ENCODE results near the gene CDAN1.

The CDAN1 gene

GRCh38 chr15:42696626-42697025, 40.3 kb downstream of the CDAN1 start:
- Histone ChIP-seq H3K27me3 (ENCODE audit: control insufficient read depth, insufficient read depth, low read length) (no peaks in the 10 kb centered on the region), H3K9me3 (ENCODE audit: control insufficient read depth, insufficient read depth, low read length) (no peaks in the 10 kb centered on the region), H3K36me3 (ENCODE audit: control insufficient read depth, insufficient read depth, low read length) (peaks cover 8% of the 10 kb centered on the region), H3K9ac (ENCODE audit: low read depth, low read length) (no peak overlapping the region), H3K4me3 (ENCODE audit: low read depth, low read length) (no peak overlapping the region), H3K4me1 (ENCODE audit: control insufficient read depth, insufficient read depth, low read length) (no peaks in the 10 kb centered on the region)

- Histone ChIP-seq H3K4me1 (ENCODE audit: control insufficient read depth, insufficient read depth, low read length) (no peaks in the 10 kb centered on the region), H3K36me3 (ENCODE audit: control insufficient read depth, insufficient read depth, low read length) (peaks cover 8% of the 10 kb centered on the region), H3K9ac (ENCODE audit: low read depth, low read length) (no peak overlapping the region), H3K27me3 (ENCODE audit: control insufficient read depth, insufficient read depth, low read length) (no peaks in the 10 kb centered on the region), H3K9me3 (ENCODE audit: control insufficient read depth, insufficient read depth, low read length) (no peaks in the 10 kb centered on the region), H3K4me3 (ENCODE audit: low read depth, low read length) (no peak overlapping the region)
Observed at GRCh38 chr15:42695527-42696071, 41.3 kb downstream of the CDAN1 start.

GRCh38 chr15:42694398-42694797, 42.5 kb downstream of the CDAN1 start:
- Histone ChIP-seq H3K4me1 (ENCODE audit: control insufficient read depth, insufficient read depth, low read length) (no peaks in the 10 kb centered on the region), H3K9me3 (ENCODE audit: control insufficient read depth, insufficient read depth, low read length) (no peaks in the 10 kb centered on the region), H3K27me3 (ENCODE audit: control insufficient read depth, insufficient read depth, low read length) (no peaks in the 10 kb centered on the region), H3K4me3 (ENCODE audit: low read depth, low read length) (no peak overlapping the region), H3K9ac (ENCODE audit: low read depth, low read length) (no peak overlapping the region), H3K36me3 (ENCODE audit: control insufficient read depth, insufficient read depth, low read length) (peaks cover 8% of the 10 kb centered on the region)

GRCh38 chr15:42693942-42694341, 43.0 kb downstream of the CDAN1 start:
- Histone ChIP-seq H3K9me3 (ENCODE audit: control insufficient read depth, insufficient read depth, low read length) (no peaks in the 10 kb centered on the region), H3K4me3 (ENCODE audit: low read depth, low read length) (no peak overlapping the region), H3K36me3 (ENCODE audit: control insufficient read depth, insufficient read depth, low read length) (peaks cover 8% of the 10 kb centered on the region), H3K9ac (ENCODE audit: low read depth, low read length) (no peak overlapping the region), H3K4me1 (ENCODE audit: control insufficient read depth, insufficient read depth, low read length) (no peaks in the 10 kb centered on the region), H3K27me3 (ENCODE audit: control insufficient read depth, insufficient read depth, low read length) (no peaks in the 10 kb centered on the region)

GRCh38 chr15:42693496-42693895, 43.4 kb downstream of the CDAN1 start:
- peaks cover 8% of the 10 kb centered on the region for H3K36me3 ChIP-seq (ENCODE audit: control insufficient read depth, insufficient read depth, low read length)
- H3K27me3 ChIP-seq (ENCODE audit: control insufficient read depth, insufficient read depth, low read length), result no peaks in the 10 kb centered on the region
- H3K9ac ChIP-seq (ENCODE audit: low read depth, low read length), result no peak overlapping the region
- H3K4me1 ChIP-seq (ENCODE audit: control insufficient read depth, insufficient read depth, low read length), result no peaks in the 10 kb centered on the region
- no peak overlapping the region for H3K4me3 ChIP-seq (ENCODE audit: low read depth, low read length)
- H3K9me3 ChIP-seq (ENCODE audit: control insufficient read depth, insufficient read depth, low read length), result no peaks in the 10 kb centered on the region

- Histone ChIP-seq H3K9me3 (ENCODE audit: control insufficient read depth, insufficient read depth, low read length) (no peaks in the 10 kb centered on the region), H3K9ac (ENCODE audit: low read depth, low read length) (no peak overlapping the region), H3K4me3 (ENCODE audit: low read depth, low read length) (no peak overlapping the region), H3K36me3 (ENCODE audit: control insufficient read depth, insufficient read depth, low read length) (peaks cover 8% of the 10 kb centered on the region), H3K27me3 (ENCODE audit: control insufficient read depth, insufficient read depth, low read length) (no peaks in the 10 kb centered on the region), H3K4me1 (ENCODE audit: control insufficient read depth, insufficient read depth, low read length) (no peaks in the 10 kb centered on the region)
Observed at GRCh38 chr15:42692997-42693396, 43.9 kb downstream of the CDAN1 start.

- peaks cover 8% of the 10 kb centered on the region for H3K36me3 ChIP-seq (ENCODE audit: control insufficient read depth, insufficient read depth, low read length)
- no peak overlapping the region for H3K9ac ChIP-seq (ENCODE audit: low read depth, low read length)
- no peaks in the 10 kb centered on the region for H3K27me3 ChIP-seq (ENCODE audit: control insufficient read depth, insufficient read depth, low read length)
- H3K4me1 ChIP-seq (ENCODE audit: control insufficient read depth, insufficient read depth, low read length), result no peaks in the 10 kb centered on the region
- H3K4me3 ChIP-seq (ENCODE audit: low read depth, low read length), result no peak overlapping the region
- H3K9me3 ChIP-seq (ENCODE audit: control insufficient read depth, insufficient read depth, low read length), result no peaks in the 10 kb centered on the region
Observed at GRCh38 chr15:42692536-42692935, 44.4 kb downstream of the CDAN1 start.

- H3K27me3 ChIP-seq (ENCODE audit: control insufficient read depth, insufficient read depth, low read length), result no peaks in the 10 kb centered on the region
- H3K4me3 ChIP-seq (ENCODE audit: low read depth, low read length), result no peak overlapping the region
- H3K9me3 ChIP-seq (ENCODE audit: control insufficient read depth, insufficient read depth, low read length), result no peaks in the 10 kb centered on the region
- H3K4me1 ChIP-seq (ENCODE audit: control insufficient read depth, insufficient read depth, low read length), result no peaks in the 10 kb centered on the region
- H3K9ac ChIP-seq (ENCODE audit: low read depth, low read length), result no peak overlapping the region
- peaks cover 8% of the 10 kb centered on the region for H3K36me3 ChIP-seq (ENCODE audit: control insufficient read depth, insufficient read depth, low read length)
Observed at GRCh38 chr15:42691770-42692169, 45.2 kb downstream of the CDAN1 start.

GRCh38 chr15:42691308-42691707, 45.6 kb downstream of the CDAN1 start:
- Histone ChIP-seq H3K4me3 (ENCODE audit: low read depth, low read length) (no peak overlapping the region), H3K27me3 (ENCODE audit: control insufficient read depth, insufficient read depth, low read length) (no peaks in the 10 kb centered on the region), H3K36me3 (ENCODE audit: control insufficient read depth, insufficient read depth, low read length) (peaks cover 8% of the 10 kb centered on the region), H3K9me3 (ENCODE audit: control insufficient read depth, insufficient read depth, low read length) (no peaks in the 10 kb centered on the region), H3K4me1 (ENCODE audit: control insufficient read depth, insufficient read depth, low read length) (no peaks in the 10 kb centered on the region), H3K9ac (ENCODE audit: low read depth, low read length) (no peak overlapping the region)

GRCh38 chr15:42688301-42688700, 48.6 kb downstream of the CDAN1 start:
- Histone ChIP-seq H3K27me3 (ENCODE audit: control insufficient read depth, insufficient read depth, low read length) (no peaks in the 10 kb centered on the region), H3K4me1 (ENCODE audit: control insufficient read depth, insufficient read depth, low read length) (no peaks in the 10 kb centered on the region), H3K4me3 (ENCODE audit: low read depth, low read length) (no peak overlapping the region), H3K36me3 (ENCODE audit: control insufficient read depth, insufficient read depth, low read length) (peaks cover 4% of the 10 kb centered on the region), H3K9me3 (ENCODE audit: control insufficient read depth, insufficient read depth, low read length) (no peaks in the 10 kb centered on the region), H3K9ac (ENCODE audit: low read depth, low read length) (no peak overlapping the region)

GRCh38 chr15:42687740-42688139, 49.2 kb downstream of the CDAN1 start:
- Histone ChIP-seq H3K9me3 (ENCODE audit: control insufficient read depth, insufficient read depth, low read length) (no peaks in the 10 kb centered on the region), H3K4me1 (ENCODE audit: control insufficient read depth, insufficient read depth, low read length) (no peaks in the 10 kb centered on the region), H3K27me3 (ENCODE audit: control insufficient read depth, insufficient read depth, low read length) (no peaks in the 10 kb centered on the region), H3K36me3 (ENCODE audit: control insufficient read depth, insufficient read depth, low read length) (peaks cover 4% of the 10 kb centered on the region), H3K4me3 (ENCODE audit: low read depth, low read length) (no peak overlapping the region), H3K9ac (ENCODE audit: low read depth, low read length) (no peak overlapping the region)

GRCh38 chr15:42686281-42686680, 50.6 kb downstream of the CDAN1 start:
- Histone ChIP-seq H3K4me3 (ENCODE audit: low read depth, low read length) (no peak overlapping the region), H3K4me1 (ENCODE audit: control insufficient read depth, insufficient read depth, low read length) (no peaks in the 10 kb centered on the region), H3K9ac (ENCODE audit: low read depth, low read length) (no peak overlapping the region), H3K36me3 (ENCODE audit: control insufficient read depth, insufficient read depth, low read length) (no peaks in the 10 kb centered on the region), H3K9me3 (ENCODE audit: control insufficient read depth, insufficient read depth, low read length) (no peaks in the 10 kb centered on the region), H3K27me3 (ENCODE audit: control insufficient read depth, insufficient read depth, low read length) (no peaks in the 10 kb centered on the region)
